Activated T-cell treated with anti-CD3 and anti-CD28 coated beads, Interleukin-2, amount 50 U/mL, for 1 hour (primary cell): ENCODE measurements around the gene WFDC10B.
"Not testable (repeated sequence)": the region's sequence is repeated elsewhere in the genome, so short reads cannot be mapped to it uniquely, and the experiment has no call there.

Experiments used
- DNase-seq: peaks from one replicate; pipeline ENCODE4 v3.0.0-alpha.2; 2020

WFDC10B gene

GRCh38 chr20:45646875-45647274 is 57.9 kb downstream of the WFDC10B start:
- no peak for DNase-seq

GRCh38 chr20:45645869-45646268 is 59.0 kb downstream of the WFDC10B start:
- not testable (repeated sequence) for DNase-seq

- DNase-seq = not testable (repeated sequence)
These were observed 63.7 kb downstream of the WFDC10B start for GRCh38 chr20:45641076-45641475.

- no peak for DNase-seq
These were observed 65.1 kb downstream of the WFDC10B start for GRCh38 chr20:45639687-45640086.

- DNase-seq = no peak
These were observed 68.3 kb downstream of the WFDC10B start for GRCh38 chr20:45636513-45636912.
